ENCODE measurements around the gene LACRT. TPM values are rescaled to one million over a fixed set of nuclear protein-coding genes. Genes with fewer than 3 reads are reported as not detected.

Gene LACRT
- total RNA-seq, 1 donor from 2014 or later = not detected

DNA sequence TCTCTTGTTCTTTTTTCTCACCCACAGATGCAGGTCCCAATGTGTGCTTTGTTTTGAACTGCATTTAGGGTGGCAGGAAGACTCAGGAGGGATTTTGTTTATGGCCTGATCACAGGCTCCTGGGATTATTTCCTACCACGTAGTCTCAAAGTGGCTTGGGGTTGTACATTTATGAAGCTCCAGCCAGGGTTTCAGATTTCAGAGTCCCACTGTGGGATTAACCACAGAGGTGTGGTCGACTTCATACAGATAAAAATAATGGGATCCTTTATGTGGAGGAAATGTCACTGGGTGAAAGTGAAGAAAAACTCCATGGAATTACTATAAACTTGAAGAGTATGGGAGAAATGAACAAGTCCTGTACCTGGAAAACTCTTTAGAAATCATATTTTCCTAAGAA lies 32.0 kb downstream of the LACRT start:
- DNase-seq (ENCODE audit: low read depth, low spot score) = no peak

GRCh38 chr12:54601841-54602240 lies 32.9 kb downstream of the LACRT start:
- no peak for DNase-seq (ENCODE audit: low read depth, low spot score)

GRCh38 chr12:54598970-54599369 lies 35.7 kb downstream of the LACRT start:
- DNase-seq (ENCODE audit: low read depth, low spot score) = no peak

GRCh38 chr12:54596526-54596946 lies 38.2 kb downstream of the LACRT start:
- DNase-seq (ENCODE audit: low read depth, low spot score) = peak; percentile 22

- DNase-seq (ENCODE audit: low read depth, low spot score) = no peak
Measured at GRCh38 chr12:54595471-54595870, 39.2 kb downstream of the LACRT start.

- DNase-seq (ENCODE audit: low read depth, low spot score) = no peak
Measured at GRCh38 chr12:54593725-54594124, 41.0 kb downstream of the LACRT start.

- no peak for DNase-seq (ENCODE audit: low read depth, low spot score)
Measured at GRCh38 chr12:54593135-54593534, 41.6 kb downstream of the LACRT start.

- no peak for DNase-seq (ENCODE audit: low read depth, low spot score)
Measured at GRCh38 chr12:54592316-54592715, 42.4 kb downstream of the LACRT start.

DNA sequence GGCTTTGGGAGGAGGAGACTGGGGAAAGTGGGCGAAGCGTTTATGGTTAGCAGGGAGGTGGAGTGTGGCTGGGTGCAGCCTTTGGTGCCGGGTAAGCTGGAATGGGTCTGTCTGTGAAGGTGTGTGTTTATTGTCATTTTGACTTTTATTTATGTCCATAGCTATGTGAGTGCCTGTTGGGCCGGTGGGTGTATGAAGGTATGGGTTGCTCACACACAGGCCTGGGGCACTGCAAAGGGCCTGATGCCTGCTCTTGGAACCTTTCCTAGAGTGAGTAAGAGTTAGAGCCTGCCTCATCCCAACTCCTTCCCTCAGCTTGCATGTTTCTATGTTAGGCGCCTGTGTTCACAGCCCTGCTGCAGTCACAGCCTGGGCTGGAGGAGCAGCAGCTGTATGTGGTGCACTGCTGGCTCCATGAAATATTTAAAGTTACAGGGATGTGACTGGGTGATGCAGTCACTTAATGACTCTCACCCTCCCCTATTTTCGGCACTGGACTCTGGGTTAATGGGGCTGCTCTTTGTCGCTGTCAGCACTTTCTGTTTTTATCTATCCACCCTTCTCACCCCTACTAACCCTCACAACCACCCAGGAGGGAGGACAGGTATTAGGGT lies 43.6 kb downstream of the LACRT start:
- no peak for DNase-seq (ENCODE audit: low read depth, low spot score)

GRCh38 chr12:54589964-54590363 lies 44.7 kb downstream of the LACRT start:
- no peak for DNase-seq (ENCODE audit: low read depth, low spot score)

DNA sequence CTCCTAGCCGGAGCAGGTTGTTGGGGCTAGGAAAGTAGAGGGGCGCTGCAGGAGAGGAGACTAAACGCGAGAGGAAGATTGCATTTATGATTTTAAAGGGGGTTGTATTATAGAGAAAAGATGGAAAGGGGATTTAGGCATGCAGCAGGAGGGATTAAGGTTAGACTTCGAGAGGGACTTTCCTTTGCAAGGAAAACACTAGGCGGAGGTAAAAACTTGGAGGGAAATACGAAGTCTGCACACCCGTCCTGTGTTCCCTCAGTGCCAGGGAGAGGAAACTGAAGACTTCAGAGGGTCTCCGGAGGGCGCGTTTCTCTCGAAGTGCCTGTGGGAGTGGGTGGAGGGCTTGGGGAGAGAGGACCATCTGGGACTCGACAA lies 45.8 kb downstream of the LACRT start:
- DNase-seq (ENCODE audit: low read depth, low spot score) = no peak

GRCh38 chr12:54588110-54588889 lies 46.4 kb downstream of the LACRT start, which contains the start of gene PPP1R1A:
PPP1R1A (minus strand) TSS chr12:54588659; CDS start chr12:54588488, 171 bp downstream.
- DNase-seq (ENCODE audit: low read depth, low spot score) = no peak

DNA sequence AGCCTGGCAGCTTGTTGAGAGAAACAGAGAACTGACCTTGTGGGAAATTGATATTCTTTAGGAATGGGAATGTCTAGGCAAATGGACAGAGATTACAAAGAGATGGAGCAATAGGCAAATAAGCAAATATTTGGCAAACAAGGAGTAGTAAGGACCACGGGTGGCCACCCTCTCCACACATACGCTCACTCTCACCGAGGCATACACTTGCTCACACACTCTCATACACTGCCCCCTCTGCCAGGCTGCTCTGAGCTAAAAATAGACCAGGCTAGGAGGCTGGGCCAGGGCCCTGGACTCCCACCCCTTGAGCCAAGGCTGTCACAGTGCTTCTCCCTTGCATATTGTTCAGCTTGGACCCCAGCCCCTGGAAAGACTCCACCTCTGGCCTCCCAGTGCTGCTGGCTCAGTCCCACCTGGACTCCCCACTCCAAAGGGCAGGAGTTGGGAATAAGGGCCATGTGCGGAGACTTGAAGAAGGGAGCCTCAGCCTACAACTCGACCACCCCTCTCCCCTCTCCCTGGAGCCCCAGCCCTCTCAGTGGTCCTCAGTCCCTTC lies 47.3 kb downstream of the LACRT start:
- no peak for DNase-seq (ENCODE audit: low read depth, low spot score)

DNA sequence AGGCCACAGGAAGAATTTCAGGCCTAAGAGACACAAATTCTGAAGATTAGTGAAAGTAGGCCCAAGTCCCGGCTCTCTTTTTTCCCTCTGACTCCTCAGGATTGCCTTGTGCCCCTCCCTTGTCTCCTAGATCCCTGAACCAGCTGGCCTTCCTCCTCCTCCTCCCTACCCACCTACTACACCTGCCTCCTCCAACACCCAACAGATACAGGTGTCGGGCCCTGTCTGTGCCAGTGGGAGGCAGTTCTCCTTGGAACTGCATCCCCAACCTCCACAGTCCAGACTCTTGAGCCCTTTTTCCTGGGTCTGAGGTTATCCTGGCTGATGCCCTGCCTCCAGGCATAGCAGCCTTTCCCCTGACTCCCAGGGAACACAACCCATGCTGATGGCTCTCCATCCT lies 48.1 kb downstream of the LACRT start:
- DNase-seq (ENCODE audit: low read depth, low spot score) = no peak

DNA sequence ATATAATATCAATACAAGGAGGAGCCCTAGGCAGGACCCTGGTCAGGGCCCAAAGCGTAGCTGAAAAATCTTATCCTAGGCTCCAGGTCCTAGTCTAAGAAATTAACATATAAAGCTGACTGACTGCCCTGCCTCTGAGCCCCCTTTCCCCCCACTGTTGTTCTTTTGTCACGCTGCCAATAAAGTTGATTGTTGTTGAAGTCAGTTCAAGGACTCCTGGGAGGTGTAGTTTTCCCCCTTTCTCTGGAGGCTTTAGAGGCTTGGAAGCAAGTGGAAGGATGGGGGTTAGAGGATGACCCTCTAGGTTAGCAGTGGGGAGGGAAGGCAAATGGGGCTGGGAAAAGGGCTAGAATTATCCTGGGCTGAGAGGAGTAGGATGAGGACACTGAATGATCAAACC lies 49.5 kb downstream of the LACRT start:
- no peak for DNase-seq (ENCODE audit: low read depth, low spot score)

DNA sequence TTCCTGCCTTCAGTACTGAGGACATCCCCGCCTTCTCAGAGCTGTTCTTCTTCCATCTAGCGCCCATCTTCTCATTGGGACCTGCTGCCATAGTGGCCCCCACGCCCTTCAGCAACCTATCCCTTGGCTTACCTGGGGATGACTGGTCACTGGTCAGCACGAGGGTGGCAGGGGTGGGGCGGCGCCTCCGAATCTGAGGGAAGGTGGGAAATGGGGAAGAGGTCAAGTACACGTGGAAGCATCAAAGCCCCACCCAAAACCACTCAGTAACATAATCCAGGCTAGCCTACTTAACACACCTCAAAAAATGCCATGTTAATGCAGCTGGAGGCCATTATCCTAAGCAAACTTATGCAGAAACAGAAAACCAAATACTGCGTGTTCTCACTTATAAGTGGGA lies 50.6 kb downstream of the LACRT start:
- DNase-seq (ENCODE audit: low read depth, low spot score) = no peak

DNA sequence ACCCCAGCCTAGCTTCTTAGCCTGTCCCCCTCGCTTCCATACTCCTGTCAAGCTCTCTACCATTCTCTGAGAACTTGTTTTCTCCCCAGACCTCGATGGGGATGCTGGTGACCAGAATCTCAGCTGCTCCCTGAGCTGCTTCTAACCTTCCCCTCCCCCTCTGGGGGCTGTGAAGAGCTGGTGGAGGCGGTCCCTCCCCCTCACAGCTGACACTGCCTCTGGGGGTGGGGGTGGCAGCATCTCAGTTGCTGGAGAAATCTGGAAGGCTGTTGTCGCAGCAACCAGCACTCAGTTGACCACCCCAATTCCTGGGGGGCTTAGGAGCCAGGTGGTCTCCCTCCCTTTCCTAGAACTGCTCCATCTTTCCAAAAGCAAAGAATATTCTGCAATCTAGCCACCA lies 51.0 kb downstream of the LACRT start:
- DNase-seq (ENCODE audit: low read depth, low spot score) = no peak

DNA sequence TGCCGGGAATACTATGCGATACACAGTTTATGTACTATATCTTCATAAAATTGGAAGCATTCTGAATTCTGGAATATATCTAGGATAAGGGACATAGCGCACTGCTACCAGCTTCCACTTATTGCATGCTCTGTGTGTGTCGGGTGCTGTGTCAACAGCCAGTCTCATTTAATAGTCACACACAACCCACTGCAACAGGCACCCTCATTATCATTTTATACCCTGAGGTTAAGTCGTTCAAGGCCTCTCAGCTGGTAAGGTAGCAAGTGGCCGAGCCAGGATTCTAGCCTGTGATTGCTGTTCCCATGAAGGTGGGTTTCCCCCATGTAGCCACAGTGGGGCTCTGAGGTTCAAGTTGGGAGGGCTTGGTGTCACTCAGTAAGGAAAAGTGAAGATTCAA lies 53.3 kb downstream of the LACRT start:
- no peak for DNase-seq (ENCODE audit: low read depth, low spot score)

Other genes with a start within 250 kb of the LACRT start
- gene ITGA5, start 215.6 kb downstream of the LACRT start, total RNA-seq = 848 and 1,153 TPM in 2 replicates
- gene GTSF1, start 161.3 kb downstream of the LACRT start, total RNA-seq = not detected in 2 replicates
- gene NCKAP1L, start 137.1 kb downstream of the LACRT start, total RNA-seq = under 0.01 and 0.26 TPM in 2 replicates
- not detected in 2 replicates for gene PDE1B, start 85.3 kb downstream of the LACRT start, total RNA-seq
- gene PPP1R1A, start 46.2 kb downstream of the LACRT start, total RNA-seq = not detected in 2 replicates
- gene DCD, start 13.5 kb upstream of the LACRT start, total RNA-seq = not detected in 2 replicates
- gene MUCL1, start 219.6 kb upstream of the LACRT start, total RNA-seq = not detected in 2 replicates